GM20431 (cell line): ENCODE results near the gene MFSD11.
"Not testable (repeated sequence)": the region's sequence is repeated elsewhere in the genome, so short reads cannot be mapped to it uniquely, and the experiment has no call there.

Experiments used
- in situ Hi-C: fragments of 300-500 bp; cut with MseI, MboI; formaldehyde crosslinking; loops from one replicate; pipeline ENCODE4 v1.15.0; 2020; ENCODE audit warnings: low sequenced_read_pairs; ENCODE audit not compliant: unreplicated experiment

MFSD11 gene

GRCh38 chr17:76791053-76791980 lies 53.4 kb downstream of the MFSD11 start:
- in situ Hi-C loops = no loop called here

- in situ Hi-C loops = no loop called here
Observed at GRCh38 chr17:76792348-76792747, 54.4 kb downstream of the MFSD11 start.

- in situ Hi-C loops = no loop called here
Observed at GRCh38 chr17:76793775-76794174, 55.9 kb downstream of the MFSD11 start.

- in situ Hi-C loops = no loop called here
Observed at GRCh38 chr17:76796081-76796480, 58.2 kb downstream of the MFSD11 start.

GRCh38 chr17:76797241-76797840 lies 59.4 kb downstream of the MFSD11 start:
- in situ Hi-C loops = no loop called here

GRCh38 chr17:76801706-76802105 lies 63.8 kb downstream of the MFSD11 start:
- in situ Hi-C loops = no loop called here

GRCh38 chr17:76805319-76805718 lies 67.4 kb downstream of the MFSD11 start:
- in situ Hi-C loops = no loop called here

- in situ Hi-C loops = not testable (repeated sequence)
Observed at GRCh38 chr17:76806151-76806550, 68.2 kb downstream of the MFSD11 start.

- in situ Hi-C loops = not testable (repeated sequence)
Observed at GRCh38 chr17:76806767-76807166, 68.8 kb downstream of the MFSD11 start.

GRCh38 chr17:76808326-76808725 lies 70.4 kb downstream of the MFSD11 start:
- in situ Hi-C loops = no loop called here

- in situ Hi-C loops = no loop called here
Observed at GRCh38 chr17:76810956-76811355, 73.0 kb downstream of the MFSD11 start.

GRCh38 chr17:76811834-76812233 lies 73.9 kb downstream of the MFSD11 start:
- in situ Hi-C loops = no loop called here

- in situ Hi-C loops = no loop called here
Observed at GRCh38 chr17:76812263-76812662, 74.3 kb downstream of the MFSD11 start.

- in situ Hi-C loops = no loop called here
Observed at GRCh38 chr17:76812968-76813367, 75.0 kb downstream of the MFSD11 start.

- in situ Hi-C loops = not testable (repeated sequence)
Observed at GRCh38 chr17:76815907-76816589, 78.1 kb downstream of the MFSD11 start.

GRCh38 chr17:76816590-76817135 lies 78.7 kb downstream of the MFSD11 start:
- in situ Hi-C loops = no loop called here

GRCh38 chr17:76820039-76820438 lies 82.1 kb downstream of the MFSD11 start:
- in situ Hi-C loops = no loop called here

GRCh38 chr17:76820561-76820960 lies 82.6 kb downstream of the MFSD11 start:
- in situ Hi-C loops = no loop called here

- in situ Hi-C loops = no loop called here
Observed at GRCh38 chr17:76822184-76822778, 84.4 kb downstream of the MFSD11 start.

- in situ Hi-C loops = no loop called here
Observed at GRCh38 chr17:76824093-76824492, 86.2 kb downstream of the MFSD11 start.
